NB4 (cell line): Measurements from ENCODE around the gene GRK6.

Experiments
- DNase-seq: peaks from one replicate; pipeline ENCODE4 v3.0.0; 2010; ENCODE audit warnings: low read depth
- H3K4me3 ChIP-seq: one replicate; pipeline ENCODE4 v1.5.1; 2011; ENCODE audit warnings: mild to moderate bottlenecking, low read depth, low read length, moderate library complexity
- MYC ChIP-seq: IDR thresholded peaks from 2 replicates; pipeline ENCODE4 v1.6.1; 2011; ENCODE audit warnings: low read depth, low read length
- POLR2A ChIP-seq: IDR thresholded peaks from 2 replicates; pipeline ENCODE4 v1.6.1; 2011; ENCODE audit warnings: mild to moderate bottlenecking; ENCODE audit not compliant: insufficient read length; ENCODE audit errors: extremely low read depth
- TF ChIP-seq, protein P1 (sequence below): IDR thresholded peaks from 2 replicates; pipeline ENCODE4 v1.6.1; 2011; ENCODE audit warnings: low read depth, low read length
- TF ChIP-seq, protein P2 (sequence below): IDR thresholded peaks from one replicate; pipeline ENCODE4 v1.5.1; 2012; ENCODE audit warnings: low read depth, low read length

GRK6 gene

DNA sequence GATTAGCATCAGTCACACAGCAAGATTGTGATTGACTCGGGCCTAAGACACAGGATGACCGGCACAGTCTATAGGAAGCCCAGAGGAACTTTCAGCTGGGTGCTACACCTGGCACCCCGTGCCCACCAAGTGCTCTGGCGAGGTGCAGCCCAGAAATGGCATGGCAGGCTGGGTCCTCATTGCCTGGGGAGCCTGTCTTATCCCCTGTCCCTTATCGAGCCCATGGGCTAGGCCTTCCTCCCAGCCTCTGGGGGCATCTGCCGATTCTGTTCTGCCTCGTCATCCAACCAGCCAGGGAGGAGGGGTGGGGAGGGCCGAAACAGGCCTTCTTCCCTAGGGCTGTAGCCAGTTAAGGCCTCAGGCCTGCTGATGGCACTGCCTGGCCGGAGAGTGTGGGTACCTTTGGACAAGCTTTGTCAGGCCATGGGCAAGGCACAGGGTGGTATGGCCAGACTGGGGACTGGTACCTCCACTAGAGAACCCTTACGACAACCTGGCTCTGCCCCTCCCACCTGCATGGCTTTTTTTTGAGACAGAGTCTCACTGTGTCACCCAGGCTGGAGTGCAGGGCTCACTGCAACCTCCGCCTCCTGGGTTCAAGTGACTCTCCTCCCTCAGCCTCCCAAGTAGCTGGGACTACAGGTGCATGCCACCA lies 1.6 kb downstream of the GRK6 start:
- peak; percentile 75 for DNase-seq
- peak overlapping the region; percentile 96 for H3K4me3 ChIP-seq
- TF ChIP-seq, protein P1, sequence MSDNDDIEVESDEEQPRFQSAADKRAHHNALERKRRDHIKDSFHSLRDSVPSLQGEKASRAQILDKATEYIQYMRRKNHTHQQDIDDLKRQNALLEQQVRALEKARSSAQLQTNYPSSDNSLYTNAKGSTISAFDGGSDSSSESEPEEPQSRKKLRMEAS = no peak
- TF ChIP-seq POLR2A (no peak), MYC (no peak)
- TF ChIP-seq, protein P2, sequence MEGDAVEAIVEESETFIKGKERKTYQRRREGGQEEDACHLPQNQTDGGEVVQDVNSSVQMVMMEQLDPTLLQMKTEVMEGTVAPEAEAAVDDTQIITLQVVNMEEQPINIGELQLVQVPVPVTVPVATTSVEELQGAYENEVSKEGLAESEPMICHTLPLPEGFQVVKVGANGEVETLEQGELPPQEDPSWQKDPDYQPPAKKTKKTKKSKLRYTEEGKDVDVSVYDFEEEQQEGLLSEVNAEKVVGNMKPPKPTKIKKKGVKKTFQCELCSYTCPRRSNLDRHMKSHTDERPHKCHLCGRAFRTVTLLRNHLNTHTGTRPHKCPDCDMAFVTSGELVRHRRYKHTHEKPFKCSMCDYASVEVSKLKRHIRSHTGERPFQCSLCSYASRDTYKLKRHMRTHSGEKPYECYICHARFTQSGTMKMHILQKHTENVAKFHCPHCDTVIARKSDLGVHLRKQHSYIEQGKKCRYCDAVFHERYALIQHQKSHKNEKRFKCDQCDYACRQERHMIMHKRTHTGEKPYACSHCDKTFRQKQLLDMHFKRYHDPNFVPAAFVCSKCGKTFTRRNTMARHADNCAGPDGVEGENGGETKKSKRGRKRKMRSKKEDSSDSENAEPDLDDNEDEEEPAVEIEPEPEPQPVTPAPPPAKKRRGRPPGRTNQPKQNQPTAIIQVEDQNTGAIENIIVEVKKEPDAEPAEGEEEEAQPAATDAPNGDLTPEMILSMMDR = no peak

DNA sequence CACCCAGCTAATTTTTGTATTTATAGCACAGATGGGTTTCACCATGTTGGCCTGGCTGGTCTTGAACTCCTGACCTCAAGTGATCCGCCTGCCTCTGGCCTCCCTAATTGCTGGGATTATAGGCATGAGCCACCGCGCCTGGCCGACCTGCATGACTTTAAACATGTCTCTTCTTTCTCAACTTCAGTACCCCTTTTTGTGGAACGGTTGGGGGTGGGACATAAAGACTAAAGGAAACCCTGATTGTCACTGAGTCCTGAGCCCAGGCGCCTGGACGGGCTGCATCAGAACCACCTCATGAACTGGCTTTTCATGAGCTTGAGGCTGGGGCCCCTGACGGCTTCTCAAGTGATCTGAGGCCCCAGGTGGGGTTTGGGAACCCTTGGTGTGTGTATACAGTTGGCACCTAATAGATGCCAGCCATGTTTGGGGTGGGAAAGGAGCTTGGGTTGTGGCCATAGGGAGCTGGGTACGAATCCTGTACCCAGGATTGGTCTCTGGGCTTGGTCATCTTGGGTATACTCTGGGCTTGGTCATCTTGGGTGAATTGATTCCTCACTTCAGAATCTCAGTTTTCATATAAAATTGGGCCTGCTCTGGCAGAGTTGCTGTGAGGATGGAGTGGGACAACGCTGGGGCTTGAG lies 2.2 kb downstream of the GRK6 start:
- TF ChIP-seq, protein P2 = no peak
- no peak for TF ChIP-seq MYC
- TF ChIP-seq POLR2A = no peak
- TF ChIP-seq, protein P1 = no peak
- no peak for DNase-seq
- H3K4me3 ChIP-seq = peak overlapping the region; percentile 96

DNA sequence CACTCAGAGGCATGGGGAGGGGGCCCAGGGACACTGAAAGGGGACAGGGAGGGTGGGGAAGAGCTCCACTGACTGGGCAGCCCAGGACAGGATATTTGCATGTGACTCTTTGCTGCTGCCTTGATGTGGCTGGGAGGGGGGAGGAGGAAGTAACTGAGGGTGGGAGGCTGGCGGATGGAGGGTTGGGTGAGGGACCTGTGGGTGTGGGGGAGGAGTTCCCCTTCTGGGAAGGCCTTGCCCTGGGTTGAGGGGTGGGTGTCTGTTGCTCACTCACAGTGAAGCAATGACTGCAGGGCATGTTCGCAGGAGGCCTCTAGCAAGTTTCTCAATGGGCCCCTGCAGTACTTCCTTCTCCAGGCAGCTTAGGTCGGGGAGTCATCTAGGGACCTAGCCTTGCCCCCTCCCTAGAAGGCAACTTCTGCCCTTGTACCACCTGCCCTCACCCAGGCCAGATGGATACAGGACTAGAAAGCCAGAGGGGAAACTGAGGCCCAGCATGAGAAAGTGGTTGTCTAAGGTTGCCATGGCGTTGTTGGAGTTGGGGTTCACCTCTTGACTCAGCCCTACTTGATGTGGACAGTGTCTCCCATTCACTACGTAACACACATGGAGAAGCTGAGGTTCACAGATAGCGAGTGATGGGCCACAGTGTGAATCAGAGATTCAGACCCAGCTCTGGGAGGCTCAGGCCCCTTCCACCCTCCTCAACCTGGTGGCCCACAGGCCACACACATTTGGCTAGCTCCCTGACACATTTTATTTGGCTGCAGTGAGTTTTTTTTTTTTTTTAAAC lies 3.0 kb downstream of the GRK6 start:
- H3K4me3 ChIP-seq = peak overlapping the region; percentile 96

DNA sequence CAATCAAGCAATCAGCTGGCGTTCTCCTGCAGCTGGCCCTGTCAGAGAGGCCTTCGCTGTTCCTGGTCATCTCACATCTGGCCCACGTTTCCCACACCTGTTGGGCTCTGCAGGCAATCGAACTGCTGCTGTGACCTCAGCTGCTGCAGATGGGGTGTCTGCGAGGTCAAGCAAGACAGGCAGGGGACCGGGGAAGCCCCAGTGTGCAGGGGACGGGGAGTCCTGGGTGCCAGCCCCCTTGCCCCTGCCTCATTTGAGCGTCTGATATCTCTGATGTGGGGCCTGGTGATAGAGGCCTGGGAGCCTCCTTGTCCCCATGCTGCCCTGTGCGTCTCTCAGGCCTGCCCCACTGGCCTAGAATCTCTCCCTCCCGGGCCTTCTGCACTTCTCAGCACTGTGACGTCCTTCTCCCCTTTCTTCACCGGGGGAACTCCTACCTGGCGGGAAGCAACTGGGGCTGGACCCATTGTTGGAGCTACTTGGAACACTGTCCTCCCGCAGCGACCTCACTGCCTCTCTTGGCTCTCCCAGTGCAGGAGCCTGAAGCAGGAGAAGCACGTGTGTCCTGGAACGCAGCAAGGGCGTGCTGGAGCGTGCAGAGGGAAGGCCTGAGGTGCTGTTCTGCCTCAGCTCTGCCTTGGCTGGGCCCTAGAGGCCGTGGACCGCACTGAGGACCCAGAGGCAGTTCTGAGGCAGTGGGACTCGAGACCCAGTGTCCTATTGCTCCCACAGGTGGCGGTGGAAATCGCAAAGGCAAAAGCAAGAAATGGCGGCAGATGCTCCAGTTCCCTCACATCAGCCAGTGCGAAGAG lies 3.9 kb downstream of the GRK6 start:
- no peak for TF ChIP-seq POLR2A
- TF ChIP-seq, protein P2 = no peak
- TF ChIP-seq, protein P1 = no peak
- no peak for TF ChIP-seq MYC
- peak overlapping the region; percentile 55 for H3K4me3 ChIP-seq
- DNase-seq = no peak

More for the DNA sequence above, 3.0 kb downstream of the GRK6 start:
- TF ChIP-seq, protein P2 = no peak
- TF ChIP-seq, protein P1 = peak; percentile 82
- peak; percentile 76 for TF ChIP-seq MYC
- DNase-seq = peak; percentile 99

DNA sequence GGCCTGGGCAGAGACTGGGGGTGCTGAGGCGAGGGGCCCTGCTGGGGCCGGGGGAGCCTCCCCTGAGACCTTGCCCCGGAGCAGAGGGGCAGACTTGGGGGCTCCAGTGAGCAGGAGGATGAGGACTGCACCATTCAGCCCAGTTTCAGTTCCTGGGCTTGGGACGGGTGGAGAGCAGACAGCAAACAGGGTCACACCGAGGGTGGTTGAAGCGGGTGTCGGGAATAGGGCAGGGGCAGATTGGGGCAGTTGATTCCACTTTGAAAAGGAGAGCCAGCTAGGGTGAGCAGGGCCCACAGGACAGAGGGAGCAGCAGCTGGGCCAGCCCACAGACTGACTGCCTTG lies 4.5 kb downstream of the GRK6 start:
- H3K4me3 ChIP-seq = no peak overlapping the region
- TF ChIP-seq MYC (no peak), POLR2A (no peak)
- TF ChIP-seq, protein P1 = no peak
- TF ChIP-seq, protein P2 = no peak
- no peak for DNase-seq
